Transverse colon (tissue), 4 donors: ENCODE measurements around the gene ZNF329. TPM values are rescaled to one million over a fixed set of nuclear protein-coding genes. Genes with fewer than 3 reads are reported as not detected.
A peak's percentile ranks its signal among the peaks of the same experiment; 100 is the strongest.

ENCODE experiments used
- DNase-seq: peaks from one replicate; pipeline ENCODE4 v3.0.0-alpha.2; 2019
- H3K27ac ChIP-seq, 4 donors: fragments of 200-600 bp; sonication (generic); 2 replicates each; pipeline ENCODE4 v1.5.1; 2016 to 2018; ENCODE audit warnings: inconsistent platforms in 4 of 4
- H3K27me3 ChIP-seq: fragments of 200-600 bp; sonication (generic); 2 replicates; pipeline ENCODE4 v1.5.1; 2017; ENCODE audit warnings: inconsistent platforms
- H3K36me3 ChIP-seq, 4 donors: fragments of 200-600 bp; sonication (generic); 2 replicates each; pipeline ENCODE4 v1.5.1; 2017 to 2019; ENCODE audit warnings: inconsistent platforms in 4 of 4
- H3K4me1 ChIP-seq, 4 donors: fragments of 200-600 bp; sonication (generic); 2 replicates each; pipeline ENCODE4 v1.5.1; 2017 to 2020; ENCODE audit warnings: inconsistent platforms in 4 of 4
- H3K4me3 ChIP-seq, 4 donors: fragments of 200-600 bp; sonication (generic); 1 replicate in 1 of 4; 2 replicates in 3 of 4; pipeline versions ENCODE4 v1.5.1 to v1.6.1; 2017 to 2019; ENCODE audit warnings: inconsistent platforms in 4 of 4
- H3K9me3 ChIP-seq, 2 donors: fragments of 200-600 bp; sonication (generic); 2 replicates each; pipeline ENCODE4 v1.5.1; 2017 to 2019; ENCODE audit warnings: inconsistent platforms in 2 of 2
- CTCF ChIP-seq, 5 experiments: fragments of 200-600 bp in 3 of 5; fragments of 450-650 bp in 2 of 5; sonication (generic) in 3 of 5; IDR thresholded peaks; 1 replicate in 2 of 5; 2 replicates in 3 of 5; pipeline ENCODE4 v1.5.1; 2016 to 2017; ENCODE audit warnings: antibody characterized with exemption in 5 of 5, inconsistent platforms in 3 of 5, mild to moderate bottlenecking in 2 of 5, moderate library complexity in 1 of 5
- EP300 ChIP-seq: sonication (generic); formaldehyde crosslinking; IDR thresholded peaks from one replicate; pipeline ENCODE4 v1.6.1; 2017; ENCODE audit warnings: antibody characterized with exemption, low read depth
- POLR2A ChIP-seq: fragments of 450-650 bp; IDR thresholded peaks from one replicate; pipeline ENCODE4 v1.6.1; 2016; ENCODE audit warnings: antibody characterized with exemption, mild to moderate bottlenecking, moderate library complexity
- POLR2AphosphoS5 ChIP-seq, 3 donors: sonication (generic); formaldehyde crosslinking; IDR thresholded peaks; one replicate each; pipeline ENCODE4 v1.6.1; 2016; ENCODE audit warnings: antibody characterized with exemption in 3 of 3
- WGBS, 2 donors: methylation state at CpG; one replicate each; pipeline ENCODE4 v1.1.5; 2018; ENCODE audit warnings: low coverage in 1 of 2; 5-methylcytosine and 5-hydroxymethylcytosine counted together
- in situ Hi-C, 4 donors: fragments of 200-750 bp; cut with MboI; loops; one replicate each; pipeline versions ENCODE4 v1.15.0 to v1.15.1; 2017; ENCODE audit warnings: low sequenced_read_pairs in 3 of 4, low pct_ligation_motif_present in 1 of 4, low pct_unique_long_range_greater_than_20kb in 1 of 4
- intact Hi-C: fragments of 100-400 bp; cut with DNase I; formaldehyde crosslinking; loops from one replicate; pipeline ENCODE4 v1.15.1; 2023; ENCODE audit warnings: low total_unique reads
- total RNA-seq, 4 donors: library from RNA; depleted of rRNA; stranded (reverse); fragments of >200 nt; gene quantifications; one replicate each; pipeline ENCODE4 v1.1.0, GENCODE V29; 2016

ZNF329 gene
- total RNA-seq, 4 donors from 2014 or later = 0.60 to 5.5 (median 4.0) TPM

- H3K4me3 ChIP-seq = peak overlapping the region; percentile 62 to 99 (median 92)
- no peaks in the 10 kb centered on the region for H3K27me3 ChIP-seq
- H3K27ac ChIP-seq = peak overlapping the region in 3 of 4 donors; percentile 87 to 97 (median 97)
- no peak for DNase-seq
- H3K9me3 ChIP-seq = peaks cover under 1 to 12% of the 10 kb centered on the region in 2 donors
- TF ChIP-seq POLR2AphosphoS5 (IDR thresholded peaks at IDR 0.05) (no peak), POLR2A (no peak), CTCF (IDR thresholded peaks at IDR 0.05) (no peak), EP300 (no peak)
- no peaks in the 10 kb centered on the region for H3K36me3 ChIP-seq
- intact Hi-C loops (no loop called here), in situ Hi-C loops (no loop called here)
- peaks cover 0 to 16% (median 7%) of the 10 kb centered on the region in 4 donors for H3K4me1 ChIP-seq
- 50 to 59% methylated on average over 2 to 8 of the region's 8 CpGs for WGBS, 2 donors
Measured at GRCh38 chr19:58097349-58097748, 53.2 kb downstream of the ZNF329 start.

GRCh38 chr19:58096884-58097283, 53.7 kb downstream of the ZNF329 start:
- DNase-seq = no peak
- in situ Hi-C loops (no loop called here), intact Hi-C loops (no loop called here)
- peak overlapping the region in 1 of 4 donors; percentile 97 for H3K27ac ChIP-seq
- H3K27me3 ChIP-seq = no peaks in the 10 kb centered on the region
- peak overlapping the region in 2 of 4 donors; percentile 93 to 99 for H3K4me3 ChIP-seq
- H3K4me1 ChIP-seq = peaks cover 0 to 16% (median 7%) of the 10 kb centered on the region in 4 donors
- no peaks in the 10 kb centered on the region for H3K36me3 ChIP-seq
- WGBS, 2 donors = 81 to 86% methylated on average over 5 to 13 of the region's 13 CpGs
- H3K9me3 ChIP-seq = peaks cover 0 to 10% of the 10 kb centered on the region in 2 donors
- TF ChIP-seq POLR2AphosphoS5 (IDR thresholded peaks at IDR 0.05) = no peak

GRCh38 chr19:58095328-58095727, 55.3 kb downstream of the ZNF329 start:
- intact Hi-C loops = no loop called here
- H3K9me3 ChIP-seq = peaks cover 0 to 10% of the 10 kb centered on the region in 2 donors

GRCh38 chr19:58093071-58093470, 57.5 kb downstream of the ZNF329 start:
- Histone ChIP-seq H3K27ac (no peak overlapping the region), H3K27me3 (no peaks in the 10 kb centered on the region), H3K4me1 (peaks cover 0 to 10% (median 5%) of the 10 kb centered on the region in 4 donors), H3K36me3 (peaks cover 0 to under 1% (median 0%) of the 10 kb centered on the region in 4 donors), H3K4me3 (no peak overlapping the region), H3K9me3 (peaks cover 9 to 14% of the 10 kb centered on the region in 2 donors)
- DNase-seq = no peak
- intact Hi-C loops = no loop called here
- in situ Hi-C loops = no loop called here
- WGBS, 2 donors = 94 to 100% methylated on average over 2 to 7 of the region's 7 CpGs
- TF ChIP-seq EP300 (no peak), CTCF (IDR thresholded peaks at IDR 0.05) (no peak), POLR2A (no peak), POLR2AphosphoS5 (IDR thresholded peaks at IDR 0.05) (no peak)

More at GRCh38 chr19:58095328-58095727, 55.3 kb downstream of the ZNF329 start:
- no peak for DNase-seq
- Histone ChIP-seq H3K27me3 (no peaks in the 10 kb centered on the region), H3K27ac (no peak overlapping the region), H3K4me1 (peaks cover 0 to 16% (median 7%) of the 10 kb centered on the region in 4 donors), H3K36me3 (no peaks in the 10 kb centered on the region), H3K4me3 (no peak overlapping the region)
- no peak for TF ChIP-seq EP300
- TF ChIP-seq POLR2AphosphoS5 (IDR thresholded peaks at IDR 0.05) = no peak
- TF ChIP-seq POLR2A = no peak
- TF ChIP-seq CTCF (IDR thresholded peaks at IDR 0.05) = no peak
- WGBS, 2 donors = 96% methylated on average over 10 of the region's 10 CpGs; no CpG with 5 or more reads in 1 of the 2 donors
- in situ Hi-C loops = no loop called here
